NCI-H524 (cell line): ENCODE data around the gene PSPC1.
"Not testable (repeated sequence)": the region's sequence is repeated elsewhere in the genome, so short reads cannot be mapped to it uniquely, and the experiment has no call there.

Source experiments
- DNase-seq, 2 experiments: peaks; one replicate each; lab custom pipeline; 2025; lab: John Stamatoyannopoulos, UW

PSPC1 gene

GRCh38 chr13:19764237-19764636 lies 18.5 kb downstream of the PSPC1 start:
- DNase-seq: no peak

- no peak for DNase-seq
These were observed 19.1 kb downstream of the PSPC1 start for GRCh38 chr13:19763618-19764017.

GRCh38 chr13:19759669-19760068 lies 23.1 kb downstream of the PSPC1 start:
- DNase-seq: no peak

GRCh38 chr13:19742643-19743042 lies 40.1 kb downstream of the PSPC1 start:
- DNase-seq: no peak

- no peak for DNase-seq
These were observed 44.7 kb downstream of the PSPC1 start for GRCh38 chr13:19737844-19738557.

GRCh38 chr13:19726611-19727010 lies 56.1 kb downstream of the PSPC1 start:
- no peak for DNase-seq

- no peak for DNase-seq
These were observed 57.4 kb downstream of the PSPC1 start for GRCh38 chr13:19725320-19725719.

GRCh38 chr13:19720039-19720438 lies 62.7 kb downstream of the PSPC1 start:
- DNase-seq: no peak

- DNase-seq: no peak
These were observed 69.4 kb downstream of the PSPC1 start for GRCh38 chr13:19713186-19713965.

- DNase-seq: not testable (repeated sequence)
These were observed 73.0 kb downstream of the PSPC1 start for GRCh38 chr13:19709782-19710181.

- DNase-seq: not testable (repeated sequence)
These were observed 73.7 kb downstream of the PSPC1 start for GRCh38 chr13:19709039-19709438.

GRCh38 chr13:19704256-19704655 lies 78.5 kb downstream of the PSPC1 start:
- not testable (repeated sequence) for DNase-seq

- DNase-seq: not testable (repeated sequence)
These were observed 81.1 kb downstream of the PSPC1 start for GRCh38 chr13:19701619-19702018.

- DNase-seq: not testable (repeated sequence)
These were observed 81.8 kb downstream of the PSPC1 start for GRCh38 chr13:19700963-19701362.

- DNase-seq: no peak
These were observed 86.9 kb downstream of the PSPC1 start for GRCh38 chr13:19695829-19696228.

GRCh38 chr13:19695428-19695827 lies 87.3 kb downstream of the PSPC1 start:
- no peak for DNase-seq

- not testable (repeated sequence) for DNase-seq
These were observed 91.3 kb downstream of the PSPC1 start for GRCh38 chr13:19691447-19691846.

- DNase-seq: no peak
These were observed 97.3 kb downstream of the PSPC1 start for GRCh38 chr13:19685437-19685836.

- DNase-seq: no peak
These were observed 97.7 kb downstream of the PSPC1 start for GRCh38 chr13:19685034-19685433.

- no peak for DNase-seq
These were observed 101.2 kb downstream of the PSPC1 start for GRCh38 chr13:19681517-19681916.

GRCh38 chr13:19680751-19681150 lies 102.0 kb downstream of the PSPC1 start:
- DNase-seq: no peak

GRCh38 chr13:19676168-19676567 lies 106.6 kb downstream of the PSPC1 start:
- DNase-seq: no peak

GRCh38 chr13:19674898-19675297 lies 107.8 kb downstream of the PSPC1 start:
- DNase-seq: no peak
